Stimulated activated CD8-positive, alpha-beta memory T cell treated with anti-CD3 and anti-CD28 coated beads, Interleukin-7, amount 100 ng/mL, for 4 hours (primary cell): ENCODE measurements around the gene CMIP.

ENCODE experiments used
- DNase-seq, 2 donors: peaks; one replicate each; pipeline ENCODE4 v3.0.0-alpha.2; 2020; ENCODE audit warnings: low read depth in 2 of 2

Gene CMIP

DNA sequence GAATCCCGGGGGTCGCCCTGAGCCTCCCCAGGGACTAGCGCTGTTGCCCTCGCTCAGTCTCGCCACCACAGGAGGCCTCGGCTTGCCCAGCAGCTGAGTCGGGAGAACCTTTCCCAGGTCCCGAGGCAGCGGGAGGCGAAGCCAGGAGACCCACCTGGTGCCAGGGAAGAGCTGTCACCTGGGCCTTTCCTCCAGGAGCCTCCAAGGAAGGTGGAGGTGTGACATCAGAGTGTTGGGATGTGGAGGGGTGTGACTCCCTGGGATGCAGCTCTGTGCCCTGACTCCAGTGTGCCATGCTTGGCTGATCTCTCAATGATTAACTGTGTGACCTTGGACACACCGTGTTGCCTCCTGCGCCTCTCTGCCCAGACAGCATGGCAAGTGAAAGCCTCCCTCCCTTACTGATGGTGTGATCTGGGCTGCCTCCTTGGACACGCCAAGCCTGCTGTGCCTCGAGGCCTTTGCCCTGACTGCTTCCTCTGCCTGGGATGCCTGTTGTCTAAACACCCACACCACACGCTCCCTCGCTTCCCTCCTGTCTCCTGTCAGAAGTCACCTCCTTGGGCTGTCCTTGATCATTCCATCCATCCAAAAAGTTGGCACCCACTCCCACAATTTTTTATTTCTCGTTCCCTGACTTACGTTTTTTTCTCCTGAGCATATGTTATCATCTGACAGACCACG is 88.0 kb downstream of the CMIP start:
- DNase-seq = no peak

DNA sequence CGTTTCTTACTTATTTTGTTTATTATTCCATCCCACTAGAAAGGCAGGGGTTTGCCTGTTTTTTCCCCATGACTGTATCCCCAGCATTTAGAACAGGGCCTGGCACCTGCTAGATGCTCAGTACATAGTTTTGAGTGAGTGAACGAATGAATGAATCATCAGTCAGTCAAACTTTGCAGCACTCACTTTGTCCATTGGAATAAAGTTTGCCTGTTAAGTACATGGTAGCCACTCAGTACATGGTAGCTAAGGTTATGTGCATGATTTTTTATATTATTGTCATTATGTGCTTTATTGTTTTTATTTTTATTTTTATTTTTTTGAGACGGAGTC is 88.5 kb downstream of the CMIP start:
- no peak for DNase-seq

DNA sequence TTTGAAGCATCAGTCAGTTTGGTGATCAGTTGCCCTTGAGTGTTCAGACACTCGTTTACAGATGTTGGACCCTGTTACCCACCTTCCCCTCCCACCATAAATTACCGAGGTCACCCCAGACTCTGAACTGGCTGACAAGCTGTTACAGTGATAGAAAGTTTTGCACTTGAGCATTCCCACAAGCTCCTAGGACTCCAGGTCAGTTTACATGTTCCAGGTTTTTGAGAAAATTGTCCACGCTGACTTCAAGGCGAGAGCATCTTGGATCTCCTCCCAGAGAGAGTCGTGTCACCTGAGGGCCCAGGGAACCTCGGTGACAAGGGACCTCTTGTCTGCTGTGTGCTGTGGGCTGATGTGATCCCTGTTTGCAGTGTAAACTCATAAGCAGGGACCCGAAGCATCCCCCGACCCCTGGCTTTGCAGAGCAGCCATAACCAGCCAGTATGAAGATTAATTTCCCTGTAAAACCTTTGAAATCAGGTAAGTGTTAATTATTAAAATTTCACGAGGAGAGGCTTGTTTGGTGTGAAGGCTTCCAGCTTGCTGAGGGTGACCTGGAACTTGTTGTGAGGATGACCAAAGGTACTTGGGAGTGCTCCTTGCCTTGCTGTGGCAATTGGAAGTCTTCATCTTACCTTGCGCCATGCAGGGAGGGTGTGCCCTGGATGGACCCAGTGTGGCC is 91.2 kb downstream of the CMIP start:
- no peak for DNase-seq

DNA sequence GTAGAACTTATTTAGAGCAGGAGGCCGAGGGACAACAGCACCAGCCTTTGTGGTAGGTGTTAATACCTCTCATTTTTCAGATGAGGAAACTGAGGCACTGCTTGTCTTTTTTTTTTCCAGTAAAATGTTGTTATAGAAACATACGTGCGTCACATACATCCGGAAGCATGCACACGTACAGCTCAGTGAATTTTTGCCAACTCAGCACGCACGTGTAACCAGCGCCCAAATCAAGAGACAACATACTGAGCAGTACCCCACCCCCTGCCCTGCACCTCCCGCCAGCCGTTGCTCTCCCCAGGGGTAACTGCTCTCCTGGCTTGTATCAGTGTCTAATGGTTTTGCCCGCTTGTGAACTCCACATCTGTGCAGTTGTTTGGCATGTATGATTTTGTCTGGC is 92.0 kb downstream of the CMIP start:
- no peak for DNase-seq

GRCh38 chr16:81537721-81538561 is 93.3 kb downstream of the CMIP start:
- DNase-seq = no peak

- DNase-seq = no peak
These were observed 94.6 kb downstream of the CMIP start for GRCh38 chr16:81539009-81539758.

GRCh38 chr16:81539759-81540472 is 95.3 kb downstream of the CMIP start:
- no peak for DNase-seq

DNA sequence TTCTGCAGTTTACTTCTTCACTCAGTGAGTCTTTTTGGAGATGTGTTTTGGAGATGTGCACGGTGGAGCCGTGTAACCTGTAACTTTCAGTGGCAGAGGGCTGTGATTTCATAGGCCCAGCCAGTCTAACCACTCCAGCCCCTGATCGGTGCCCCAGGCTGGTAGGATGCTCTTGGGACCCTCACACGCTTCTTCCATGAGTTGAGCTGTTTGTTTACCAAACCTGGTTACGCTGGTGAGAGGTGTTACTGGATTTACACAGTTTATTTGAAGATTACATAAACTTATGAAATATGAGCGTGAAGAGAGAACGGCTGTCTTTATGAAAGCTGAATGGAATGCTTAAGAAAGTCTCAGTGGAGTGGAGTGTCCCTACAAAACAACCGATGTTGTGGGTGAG is 96.7 kb downstream of the CMIP start:
- no peak for DNase-seq

GRCh38 chr16:81542609-81543570 is 98.3 kb downstream of the CMIP start:
- DNase-seq = no peak

DNA sequence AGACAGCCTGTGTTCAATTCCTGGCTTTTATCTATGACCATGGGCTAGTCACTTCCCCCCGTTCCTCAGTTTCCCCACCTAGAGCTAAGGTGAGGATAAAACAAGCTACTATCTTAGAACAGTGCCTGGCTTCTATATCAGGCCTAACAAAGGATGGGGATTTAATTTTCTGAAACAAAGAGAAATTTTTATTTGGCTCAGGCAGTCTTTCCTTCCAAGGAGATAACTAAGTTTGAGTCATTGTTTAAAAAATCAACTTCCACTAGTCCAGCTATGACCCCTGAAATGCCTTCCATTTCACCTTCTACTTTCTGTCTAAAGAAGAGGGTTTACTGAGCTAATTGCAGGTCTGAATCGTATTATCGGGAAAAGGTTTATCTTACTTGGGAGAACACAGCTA is 99.0 kb downstream of the CMIP start:
- DNase-seq = no peak

- no peak for DNase-seq
These were observed 99.7 kb downstream of the CMIP start for GRCh38 chr16:81544261-81544660.

DNA sequence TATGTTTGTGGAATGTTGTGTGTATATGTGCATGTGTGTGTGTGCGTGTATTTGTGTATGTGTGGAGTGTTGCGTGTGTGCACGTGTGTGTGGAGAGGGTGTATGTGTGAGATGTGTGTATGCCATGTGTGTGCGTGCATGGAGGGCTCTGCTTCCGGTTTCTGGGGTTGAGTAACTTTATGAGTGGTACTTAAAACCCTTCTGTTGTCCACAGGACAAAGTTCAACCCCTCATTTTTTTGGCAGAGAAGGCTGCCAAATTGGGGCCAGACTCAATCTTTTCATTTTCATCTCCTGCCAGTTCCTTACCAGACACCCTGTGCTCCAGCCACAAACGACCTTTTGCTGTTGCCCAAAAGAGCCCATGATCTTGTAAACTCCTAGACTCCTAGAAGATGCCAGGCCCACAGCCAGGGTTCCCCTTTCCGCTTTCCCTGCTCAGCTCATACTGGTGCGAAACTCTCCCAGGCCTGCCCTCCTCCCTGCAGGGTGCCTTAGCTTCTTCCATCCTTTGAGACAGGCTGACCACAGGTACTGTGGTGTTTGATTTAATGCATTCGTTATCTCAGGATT is 100.2 kb downstream of the CMIP start:
- DNase-seq = no peak

- no peak for DNase-seq
These were observed 101.1 kb downstream of the CMIP start for GRCh38 chr16:81545470-81546250.

DNA sequence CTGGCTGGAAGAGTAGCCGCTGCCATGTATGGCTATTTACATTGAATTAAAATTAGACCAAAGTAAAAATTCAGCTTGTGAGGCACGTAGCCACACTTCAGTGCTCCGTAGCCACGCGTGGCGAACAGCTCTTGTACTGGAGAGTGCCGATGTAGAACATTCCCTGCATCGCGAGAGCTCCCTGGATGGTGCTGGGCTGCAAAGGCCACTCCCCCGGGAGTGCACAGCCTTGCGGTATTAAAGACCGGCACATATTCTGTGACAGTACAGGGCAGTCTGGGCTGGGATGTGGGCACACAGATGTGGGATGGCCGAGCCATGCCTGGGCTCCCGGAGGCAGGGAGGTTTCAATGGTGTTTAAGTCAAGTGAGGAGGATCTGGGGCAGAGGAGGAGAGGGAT is 102.2 kb downstream of the CMIP start:
- DNase-seq = no peak

GRCh38 chr16:81547194-81547938 is 102.8 kb downstream of the CMIP start:
- DNase-seq = no peak

DNA sequence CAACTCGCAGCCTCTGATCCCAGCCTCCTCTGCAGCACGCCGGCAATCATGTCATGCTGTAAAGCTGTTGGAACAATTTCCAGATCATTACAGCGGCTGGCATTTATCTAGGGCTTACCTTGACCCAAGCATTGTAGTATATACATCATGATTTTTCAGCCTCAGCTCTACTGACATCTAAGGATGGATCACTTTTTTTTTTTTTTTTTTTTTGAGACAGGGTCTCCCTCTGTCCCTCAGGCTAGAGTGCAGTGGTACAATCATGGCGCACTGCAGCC is 103.3 kb downstream of the CMIP start:
- DNase-seq = no peak

DNA sequence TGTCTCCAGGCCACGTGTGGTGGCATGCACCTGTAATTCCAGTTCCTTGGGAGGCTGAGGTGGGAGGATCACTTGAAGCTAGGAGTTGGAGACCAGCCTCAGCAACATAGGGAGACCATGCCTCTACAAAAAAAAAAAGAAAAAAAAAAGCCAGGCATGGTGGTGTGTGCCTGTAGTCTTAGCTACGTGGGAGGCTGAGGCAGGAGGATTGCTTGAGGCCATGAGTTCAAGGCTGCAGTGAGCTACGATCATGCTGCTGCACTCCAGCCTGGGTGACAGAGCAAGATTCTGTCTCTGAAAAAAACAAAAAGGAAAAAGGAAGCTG is 103.9 kb downstream of the CMIP start:
- DNase-seq = no peak

DNA sequence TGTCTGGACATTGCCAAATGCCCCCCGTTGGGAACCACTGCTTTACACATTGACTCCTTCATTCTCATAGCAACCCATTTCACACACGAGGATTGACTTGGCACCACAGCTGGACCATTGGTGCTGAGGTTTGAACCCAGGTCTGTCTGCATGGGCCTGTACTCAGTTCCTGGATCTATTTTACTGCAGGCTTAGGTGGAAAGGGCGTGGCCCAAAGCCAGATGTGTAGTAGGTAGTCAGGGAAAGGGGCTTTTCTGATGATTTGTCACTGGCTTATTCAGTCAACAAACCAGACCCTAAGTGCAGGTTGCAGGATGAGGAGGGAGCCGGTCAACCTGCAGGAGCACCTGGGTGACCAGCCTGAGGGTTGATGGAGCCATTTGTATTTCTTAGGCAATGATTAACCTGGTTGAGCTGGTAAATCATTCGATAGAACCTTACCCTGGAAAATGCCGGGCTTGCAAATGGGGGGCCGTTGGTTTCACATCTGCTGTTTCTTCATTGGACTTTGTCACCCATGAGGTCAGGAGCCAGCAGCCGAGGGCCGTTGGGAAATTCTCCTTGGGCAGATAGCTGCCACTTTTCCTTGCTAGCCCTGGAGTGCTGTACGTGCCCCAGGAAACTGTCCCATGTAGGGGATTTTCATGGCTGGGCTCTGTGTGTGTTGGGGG is 104.4 kb downstream of the CMIP start:
- DNase-seq = no peak
